ENCODE data around the gene ESF1. TPM values are rescaled to one million over a fixed set of nuclear protein-coding genes. Genes with fewer than 3 reads are reported as not detected.

Gene ESF1
- polyA plus RNA-seq, 2 of the 4 experiments (the other 2 are of a cell fraction) = 30.5 to 34.8 TPM

- H3K27ac ChIP-seq = no peak overlapping the region
- CTCF ChIA-PET = interaction anchor here (0.7 to 3.9 kb wide), 26 partner anchors 9 to 240 kb away, joined by 3 to 38 read pairs (median 4); no protein-coding TSS in a partner anchor
- peak; percentile 67 to 79; a peak in 5 of 6 replicates for ATAC-seq
- no peak for TF ChIP-seq HOXB13 (CRISPR knock-in tag; IDR thresholded peaks at IDR 0.05; ENCODE audit: low read depth)
- no peak for TF ChIP-seq HEYL (CRISPR knock-in tag; IDR thresholded peaks at IDR 0.05)
- TF ChIP-seq SMC3 (IDR thresholded peaks at IDR 0.05) = peak; percentile 65
- peak; percentile 57 for TF ChIP-seq RAD21 (conservative IDR thresholded peaks at IDR 0.05 in 1 of 2, IDR thresholded peaks at IDR 0.05 in 1 of 2)
- no peak for TF ChIP-seq ATOH8 (CRISPR knock-in tag; IDR thresholded peaks at IDR 0.05; ENCODE audit: low read depth)
- TF ChIP-seq RNF2 (IDR thresholded peaks at IDR 0.05; ENCODE audit: borderline replicate concordance, low read depth) = no peak
- no peak for TF ChIP-seq NFE2L2 (conservative IDR thresholded peaks at IDR 0.05; ENCODE audit: low read length)
- no peak for TF ChIP-seq PHF8 (IDR thresholded peaks at IDR 0.05; ENCODE audit: borderline replicate concordance, low read depth)
- TF ChIP-seq CTCF (IDR thresholded peaks at IDR 0.05) = peak; percentile 72
- TF ChIP-seq MAX (IDR thresholded peaks at IDR 0.05) = no peak
- TF ChIP-seq HDAC2 (IDR thresholded peaks at IDR 0.05) = no peak
- TF ChIP-seq FOSB (CRISPR knock-in tag; IDR thresholded peaks at IDR 0.05) = no peak
- TF ChIP-seq FOSL2 (IDR thresholded peaks at IDR 0.05) = no peak
- peak; percentile 53 for TF ChIP-seq FOSL2 (CRISPR knock-in tag; IDR thresholded peaks at IDR 0.05)
- no peak for TF ChIP-seq EHMT2 (IDR thresholded peaks at IDR 0.05; ENCODE audit: low read depth)
- no peak for TF ChIP-seq FOXS1 (CRISPR knock-in tag; IDR thresholded peaks at IDR 0.05)
- TF ChIP-seq MYC (IDR thresholded peaks at IDR 0.05; ENCODE audit: borderline replicate concordance, low read length) = no peak
- 38% methylated on average over 5 of the region's 5 CpGs for WGBS (ENCODE audit: missing lambda C conversion rate)
- peaks cover 4% of the 10 kb centered on the region; the same call in 1 of the 3 replicates for H3K9me3 ChIP-seq
- POLR2A ChIA-PET = no interaction called here
- peak; percentile 73 for DNase-seq (ENCODE audit: low read depth in 1 of 2, low spot score in 1 of 2)
- H3K4me1 ChIP-seq = 0 out of 3 replicates have a peak, but pooled peaks cover 3% of the 10 kb centered on the region
- H3K4me3 ChIP-seq = no peak overlapping the region
- peak; percentile 78 for FAIRE-seq
- H3K4me2 ChIP-seq = no peak overlapping the region
Measured at GRCh38 chr20:13819885-13820645, 35.3 kb upstream of the ESF1 start.

- Histone ChIP-seq H3K27ac (no peak overlapping the region), H3K4me1 (0 out of 3 replicates have a peak, but pooled peaks cover 3% of the 10 kb centered on the region), H3K4me2 (no peak overlapping the region), H3K4me3 (no peak overlapping the region), H3K9me3 (peaks cover 4% of the 10 kb centered on the region; the same call in 1 of the 3 replicates)
- CTCF ChIA-PET = interaction anchor here (3.9 kb wide), 1 partner anchor 237 kb away, joined by 38 read pairs; no protein-coding TSS in a partner anchor
- no peak for DNase-seq (ENCODE audit: low read depth in 1 of 2, low spot score in 1 of 2)
- ATAC-seq = no peak
- POLR2A ChIA-PET = no interaction called here
- no peak for FAIRE-seq
- TF ChIP-seq PHF8 (IDR thresholded peaks at IDR 0.05; ENCODE audit: borderline replicate concordance, low read depth) (no peak), ZSCAN20 (CRISPR knock-in tag; IDR thresholded peaks at IDR 0.05) (no peak), POLR2A (IDR thresholded peaks at IDR 0.05; ENCODE audit: low read length) (no peak), REST (IDR thresholded peaks at IDR 0.05) (no peak), HES2 (IDR thresholded peaks at IDR 0.05) (no peak), GATA3 (IDR thresholded peaks at IDR 0.05; ENCODE audit: borderline replicate concordance) (no peak), HMGXB4 (CRISPR knock-in tag; IDR thresholded peaks at IDR 0.05; ENCODE audit: borderline replicate concordance) (no peak), FOSL2 (IDR thresholded peaks at IDR 0.05) (no peak), FOSL2 (CRISPR knock-in tag; IDR thresholded peaks at IDR 0.05) (no peak), TFCP2L1 (CRISPR knock-in tag; IDR thresholded peaks at IDR 0.05) (no peak), ZFP36 (IDR thresholded peaks at IDR 0.05; ENCODE audit: borderline replicate concordance, partially characterized antibody) (no peak), JUNB (IDR thresholded peaks at IDR 0.05) (no peak), FOXS1 (CRISPR knock-in tag; IDR thresholded peaks at IDR 0.05) (no peak), KDM5A (IDR thresholded peaks at IDR 0.05) (no peak), JUN (IDR thresholded peaks at IDR 0.05) (no peak), CBX8 (IDR thresholded peaks at IDR 0.05) (no peak), POLR2AphosphoS2 (conservative IDR thresholded peaks at IDR 0.05; ENCODE audit: low read length) (no peak)
Measured at GRCh38 chr20:13817342-13817741, 32.6 kb upstream of the ESF1 start.

Measured in A549 (cell line).